Esophagus squamous epithelium (tissue), 5 donors: Measurements from ENCODE around the gene LURAP1L. TPM values are rescaled to one million over a fixed set of nuclear protein-coding genes. Genes with fewer than 3 reads are reported as not detected.

ENCODE experiments used
- DNase-seq: peaks from one replicate; lab custom pipeline; 2025; lab: John Stamatoyannopoulos, UW
- H3K27ac ChIP-seq, 4 donors: fragments of 200-600 bp; sonication (generic); one replicate each; pipeline ENCODE4 v1.5.1; 2016 to 2019; ENCODE audit warnings: mild to moderate bottlenecking in 1 of 4
- H3K27me3 ChIP-seq, 4 donors: fragments of 200-600 bp; sonication (generic); 1 replicate in 3 of 4; 2 replicates in 1 of 4; pipeline versions ENCODE4 v1.5.1 to v1.6.0; 2017 to 2021; ENCODE audit warnings: antibody characterized with exemption in 1 of 4
- H3K36me3 ChIP-seq, 3 donors: fragments of 200-600 bp; sonication (generic); one replicate each; pipeline ENCODE4 v1.5.1; 2016 to 2019
- H3K4me1 ChIP-seq, 3 donors: fragments of 200-600 bp; sonication (generic); one replicate each; pipeline ENCODE4 v1.5.1; 2017 to 2019
- H3K4me3 ChIP-seq, 4 donors: fragments of 200-600 bp; sonication (generic); 1 replicate in 3 of 4; 2 replicates in 1 of 4; pipeline ENCODE4 v1.5.1; 2016 to 2019; ENCODE audit warnings: mild to moderate bottlenecking in 2 of 4, moderate library complexity in 1 of 4
- H3K9me3 ChIP-seq, 3 donors: fragments of 200-600 bp; sonication (generic); one replicate each; pipeline ENCODE4 v1.5.1; 2016 to 2019
- CTCF ChIP-seq, 6 experiments: fragments of 450-650 bp in 4 of 6; fragments of 200-600 bp in 2 of 6; sonication (generic) in 2 of 6; IDR thresholded peaks; one replicate each; pipeline ENCODE4 v1.5.1; 2016 to 2019; ENCODE audit warnings: antibody characterized with exemption in 6 of 6, mild to moderate bottlenecking in 4 of 6, moderate library complexity in 4 of 6
- POLR2A ChIP-seq, 4 donors: fragments of 450-650 bp; IDR thresholded peaks; one replicate each; pipeline ENCODE4 v1.6.1; 2017; ENCODE audit warnings: antibody characterized with exemption in 4 of 4, mild to moderate bottlenecking in 4 of 4, moderate library complexity in 3 of 4
- WGBS, 2 donors: methylation state at CpG; one replicate each; pipeline ENCODE4 v1.1.5; 2018; 5-methylcytosine and 5-hydroxymethylcytosine counted together
- intact Hi-C: fragments of 100-400 bp; cut with DNase I; formaldehyde crosslinking; loops from one replicate; pipeline ENCODE4 v1.15.0; 2022
- total RNA-seq, 4 donors: library from RNA; depleted of rRNA; stranded (reverse); fragments of >200 nt; gene quantifications; one replicate each; pipeline ENCODE4 v1.1.0, GENCODE V29; 2016
- donor health status: DM: yes; HTN: yes; CAD: no.

The LURAP1L gene, protein sequence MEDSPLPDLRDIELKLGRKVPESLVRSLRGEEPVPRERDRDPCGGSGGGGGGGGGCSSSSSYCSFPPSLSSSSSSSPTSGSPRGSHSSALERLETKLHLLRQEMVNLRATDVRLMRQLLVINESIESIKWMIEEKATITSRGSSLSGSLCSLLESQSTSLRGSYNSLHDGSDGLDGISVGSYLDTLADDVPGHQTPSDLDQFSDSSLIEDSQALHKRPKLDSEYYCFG
- 1 to 10 TPM in 3 of 4 donors, under 1 TPM in 1; 0.75 to 8.0 (median 3.9) TPM for total RNA-seq

DNA sequence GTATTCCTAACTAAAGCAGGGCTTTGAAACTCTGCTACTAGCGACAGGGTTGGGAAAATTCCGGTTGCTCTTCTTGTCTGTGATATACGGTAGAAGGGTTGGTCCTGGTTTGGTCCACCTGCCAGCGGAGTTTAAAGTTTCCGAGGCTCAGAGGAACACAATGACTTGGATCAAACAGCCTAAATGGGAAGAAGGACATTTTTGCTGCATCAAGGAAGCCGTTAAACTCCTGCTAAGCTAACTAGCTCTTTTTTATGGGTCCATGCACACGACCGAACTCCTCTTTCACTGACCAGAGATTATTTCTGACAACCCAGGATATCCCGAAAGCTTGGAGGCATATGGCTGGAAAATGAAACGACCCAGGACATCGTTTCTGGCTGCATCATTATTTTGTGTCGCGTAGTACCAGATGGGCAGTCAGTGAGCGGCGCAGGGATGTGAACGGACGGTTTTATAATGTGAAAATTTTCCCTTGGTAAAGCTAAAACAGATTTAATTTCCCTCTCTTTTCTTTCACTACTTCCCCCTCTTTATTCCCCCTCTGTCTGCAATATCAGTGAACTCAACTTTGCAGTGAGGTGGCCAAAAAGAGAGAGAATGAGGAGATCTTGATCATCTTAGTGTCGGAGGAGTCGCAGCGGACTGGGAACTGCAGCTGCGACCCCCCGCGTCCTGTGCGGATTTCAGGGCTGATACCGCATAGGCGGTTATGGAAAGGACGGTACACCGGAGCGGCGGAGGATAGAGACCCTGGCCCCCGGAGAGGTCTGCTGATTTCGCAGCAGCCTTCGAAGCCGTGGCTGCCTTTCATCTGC is at the start of gene LURAP1L:
TSS of gene LURAP1L (plus strand) at position 160 of the 818 bp plus-strand sequence. CDS start 696 bp downstream, outside the sequence.
- DNase-seq, result no peak
- TF ChIP-seq CTCF (IDR thresholded peaks at IDR 0.05) (no peak), POLR2A (IDR thresholded peaks at IDR 0.05) (peak in 2 of 4 donors; percentile 52 to 53)
- peaks cover 0 to 25% (median 0%) of the 10 kb centered on the region in 3 donors for H3K4me1 ChIP-seq
- 2 to 5% methylated on average over 18 to 29 of the region's 34 CpGs for WGBS, 2 donors
- peak within 1 kb of the TSS; percentile 44 to 84 (median 74) for H3K4me3 ChIP-seq
- H3K27me3 ChIP-seq, result no peaks in the 10 kb centered on the region
- H3K9me3 ChIP-seq, result no peaks in the 10 kb centered on the region
- H3K36me3 ChIP-seq, result no peaks in the 10 kb centered on the region
- peak within 1 kb of the TSS; percentile 73 to 92 (median 90) for H3K27ac ChIP-seq
- intact Hi-C loops, result no loop called here

DNA sequence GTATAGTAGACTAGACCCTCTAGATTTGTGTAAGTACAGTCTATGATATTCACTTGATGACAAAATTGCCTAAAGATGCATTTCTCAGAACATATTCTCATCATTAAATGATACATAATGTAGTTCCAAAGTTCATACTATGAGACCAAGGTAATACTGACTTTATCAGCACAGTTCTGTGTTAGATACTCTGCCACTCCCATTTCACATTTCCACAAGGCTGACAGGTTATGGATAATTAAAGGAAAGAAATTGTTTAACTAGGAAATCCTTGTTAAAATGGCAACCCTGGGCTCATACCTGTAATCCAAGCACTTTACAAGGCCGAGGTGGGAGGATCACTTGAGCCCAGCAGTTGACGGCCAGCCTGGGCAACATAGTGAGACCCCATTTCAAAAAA is 48.0 kb upstream of the LURAP1L start:
- WGBS, 2 donors, result 89 to 94% methylated on average over 2 of the region's 2 CpGs
- no peak overlapping the region for H3K4me3 ChIP-seq
- no peaks in the 10 kb centered on the region for H3K36me3 ChIP-seq
- H3K4me1 ChIP-seq, result no peaks in the 10 kb centered on the region
- no peaks in the 10 kb centered on the region for H3K9me3 ChIP-seq
- TF ChIP-seq CTCF (IDR thresholded peaks at IDR 0.05), result no peak
- no peak for TF ChIP-seq POLR2A (IDR thresholded peaks at IDR 0.05)
- DNase-seq, result no peak
- no peaks in the 10 kb centered on the region for H3K27me3 ChIP-seq
- H3K27ac ChIP-seq, result no peak overlapping the region
- intact Hi-C loops, result loop anchor here (10.0 kb wide), 1 partner anchor 158 kb away; no protein-coding TSS in a partner anchor

DNA sequence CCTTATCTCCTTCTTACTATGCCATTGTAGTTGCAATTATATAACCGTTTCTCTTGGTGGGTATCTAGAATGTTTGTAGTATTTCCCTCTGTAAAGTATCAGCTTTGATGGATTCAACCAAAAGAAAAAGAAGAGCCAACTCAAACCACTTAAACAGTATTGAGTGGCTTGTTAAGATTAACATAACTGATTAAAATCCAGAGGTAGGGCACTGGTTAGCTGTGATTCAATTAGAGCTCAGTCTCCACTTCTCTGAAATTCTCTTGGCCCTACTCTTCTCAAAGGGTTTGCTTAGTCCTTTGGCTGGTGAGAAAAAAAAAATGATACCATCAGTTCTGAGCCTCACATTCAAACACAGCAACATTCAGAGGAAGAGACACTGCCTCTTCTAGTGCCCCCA is 44.6 kb upstream of the LURAP1L start:
- Histone ChIP-seq H3K4me1 (no peaks in the 10 kb centered on the region), H3K9me3 (peaks cover 0 to 7% (median 0%) of the 10 kb centered on the region in 3 donors), H3K4me3 (no peak overlapping the region), H3K27me3 (no peaks in the 10 kb centered on the region), H3K27ac (no peak overlapping the region), H3K36me3 (no peaks in the 10 kb centered on the region)
- intact Hi-C loops, result no loop called here
- no peak for DNase-seq
- WGBS, 2 donors, result 81 to 100% methylated on average over 1 of the region's 1 CpG
- no peak for TF ChIP-seq POLR2A (IDR thresholded peaks at IDR 0.05)
- no peak for TF ChIP-seq CTCF (IDR thresholded peaks at IDR 0.05)

GRCh38 chr9:12730927-12731326 is 43.9 kb upstream of the LURAP1L start:
- Histone ChIP-seq H3K9me3 (peaks cover 0 to 7% (median 0%) of the 10 kb centered on the region in 3 donors), H3K27ac (no peak overlapping the region), H3K4me1 (no peaks in the 10 kb centered on the region), H3K4me3 (no peak overlapping the region), H3K27me3 (no peaks in the 10 kb centered on the region), H3K36me3 (no peaks in the 10 kb centered on the region)
- TF ChIP-seq POLR2A (IDR thresholded peaks at IDR 0.05) (no peak), CTCF (IDR thresholded peaks at IDR 0.05) (no peak)
- no peak for DNase-seq
- intact Hi-C loops, result no loop called here

DNA sequence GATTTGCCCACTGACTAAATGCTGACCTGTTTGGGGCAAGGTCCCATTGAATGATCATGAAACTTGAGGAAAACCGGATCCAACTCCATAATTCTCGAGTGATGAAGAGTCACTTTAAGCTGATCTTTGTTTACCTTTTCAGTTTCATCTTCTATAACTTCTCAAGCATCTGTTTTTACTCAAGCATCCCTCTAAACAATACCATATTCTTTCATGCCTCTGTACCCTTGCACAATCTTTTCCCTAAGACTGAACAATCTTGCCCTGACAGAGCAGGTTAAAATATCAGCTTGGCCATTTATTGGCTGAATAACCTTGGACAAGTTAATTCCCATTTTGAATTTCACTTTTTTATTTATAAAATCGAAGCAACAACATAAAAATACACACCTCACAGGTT is 41.8 kb upstream of the LURAP1L start:
- Histone ChIP-seq H3K4me1 (no peaks in the 10 kb centered on the region), H3K9me3 (peaks cover 0 to 7% (median 0%) of the 10 kb centered on the region in 3 donors), H3K27ac (no peak overlapping the region), H3K27me3 (no peaks in the 10 kb centered on the region), H3K4me3 (no peak overlapping the region), H3K36me3 (no peaks in the 10 kb centered on the region)
- no peak for DNase-seq
- WGBS, 2 donors, result 69 to 82% methylated on average over 3 of the region's 3 CpGs
- intact Hi-C loops, result no loop called here
- no peak for TF ChIP-seq CTCF (IDR thresholded peaks at IDR 0.05)
- no peak for TF ChIP-seq POLR2A (IDR thresholded peaks at IDR 0.05)
